SU-DHL-6 (cell line): ENCODE results near the gene SLC25A12.

Source experiments
- H2AFZ ChIP-seq: fragments of 200-600 bp; sonication (generic); 2 replicates; pipeline ENCODE4 v1.6.1; 2014; ENCODE audit warnings: low read depth, mild to moderate bottlenecking, moderate library complexity, mixed read lengths, antibody characterized with exemption, low read length; ENCODE audit not compliant: severe bottlenecking
- H3F3A ChIP-seq: fragments of 200-600 bp; shearing (Covaris generic); 2 replicates; pipeline ENCODE4 v1.6.0; 2016; ENCODE audit warnings: antibody characterized with exemption, mild to moderate bottlenecking; ENCODE audit not compliant: insufficient read depth
- H3K27ac ChIP-seq: fragments of 200-600 bp; sonication (generic); 2 replicates; pipeline ENCODE4 v1.5.1; 2016; ENCODE audit warnings: low read depth, mild to moderate bottlenecking, low read length, moderate library complexity, mixed read lengths
- H3K27me3 ChIP-seq: fragments of 200-600 bp; sonication (generic), shearing (Covaris generic); 2 replicates; pipeline ENCODE4 v1.6.0; 2014; ENCODE audit warnings: mild to moderate bottlenecking, low read length
- H3K36me3 ChIP-seq: fragments of 200-600 bp; sonication (generic); 2 replicates; pipeline ENCODE4 v1.6.1; 2014; ENCODE audit warnings: mild to moderate bottlenecking, low read length, mixed read lengths
- H3K4me2 ChIP-seq: fragments of 300-600, 200-600 bp; shearing (Covaris generic), sonication (generic); 2 replicates; pipeline ENCODE4 v1.6.0; 2014; ENCODE audit warnings: low read length, low read depth, mild to moderate bottlenecking; ENCODE audit not compliant: poor library complexity, severe bottlenecking
- H3K4me3 ChIP-seq: fragments of 200-600 bp; sonication (generic); 2 replicates; pipeline ENCODE4 v1.5.1; 2014; ENCODE audit warnings: antibody characterized with exemption, low read length, mild to moderate bottlenecking, mixed read lengths; ENCODE audit not compliant: insufficient read depth, poor library complexity, severe bottlenecking
- H3K79me2 ChIP-seq: fragments of 200-600 bp; sonication (generic); 2 replicates; pipeline ENCODE4 v1.6.1; 2014; ENCODE audit warnings: mild to moderate bottlenecking, low read length, moderate library complexity; ENCODE audit not compliant: insufficient read depth
- H3K9ac ChIP-seq: fragments of 200-600 bp; sonication (generic); 2 replicates; pipeline ENCODE4 v1.7.0; 2014; ENCODE audit warnings: mild to moderate bottlenecking, low read length
- H3K9me2 ChIP-seq: fragments of 200-600 bp; sonication (generic); replicated peaks from 2 replicates; pipeline ENCODE4 v1.6.1; 2014; ENCODE audit warnings: low read length; ENCODE audit not compliant: insufficient read depth
- H3K9me3 ChIP-seq: fragments of 200-600 bp; sonication (generic); 2 replicates; pipeline ENCODE4 v1.6.1; 2014; ENCODE audit warnings: low read length, mixed read lengths; ENCODE audit not compliant: insufficient read depth
- H4K20me1 ChIP-seq: fragments of 200-600 bp; sonication (generic); 2 replicates; pipeline ENCODE4 v1.6.1; 2014; ENCODE audit warnings: low read depth, mild to moderate bottlenecking, antibody characterized with exemption, low read length, moderate library complexity, mixed read lengths
- EZH2phosphoT487 ChIP-seq: fragments of 200-600 bp; sonication (generic), shearing (Covaris generic); conservative IDR thresholded peaks from 2 replicates; pipeline ENCODE4 v1.6.1; 2018; ENCODE audit warnings: mild to moderate bottlenecking, antibody characterized with exemption, low read length, moderate library complexity, mixed read lengths
- TF ChIP-seq, protein P1 (sequence below): fragments of 200-600 bp; sonication (generic); IDR thresholded peaks from one replicate; pipeline ENCODE4 v1.5.1; 2017; ENCODE audit warnings: antibody characterized with exemption, mild to moderate bottlenecking, low read length, moderate library complexity; ENCODE audit not compliant: insufficient read depth, poor library complexity, severe bottlenecking

SLC25A12 gene

GRCh38 chr2:171832489-171832888 lies 61.6 kb downstream of the SLC25A12 start:
- Histone ChIP-seq H3K27ac (no peak overlapping the region), H3K4me2 (no peak overlapping the region), H3K9me2 (no peaks in the 10 kb centered on the region), H3K4me3 (no peak overlapping the region), H3K36me3 (peaks cover 72% of the 10 kb centered on the region), H3K9ac (no peak overlapping the region), H3K79me2 (no peaks in the 10 kb centered on the region), H3F3A (no peaks in the 10 kb centered on the region), H3K27me3 (no peaks in the 10 kb centered on the region), H3K9me3 (peaks cover 23% of the 10 kb centered on the region; the same call in 1 of the 2 replicates), H2AFZ (no peak overlapping the region), H4K20me1 (no peaks in the 10 kb centered on the region)
- TF ChIP-seq, protein P1, sequence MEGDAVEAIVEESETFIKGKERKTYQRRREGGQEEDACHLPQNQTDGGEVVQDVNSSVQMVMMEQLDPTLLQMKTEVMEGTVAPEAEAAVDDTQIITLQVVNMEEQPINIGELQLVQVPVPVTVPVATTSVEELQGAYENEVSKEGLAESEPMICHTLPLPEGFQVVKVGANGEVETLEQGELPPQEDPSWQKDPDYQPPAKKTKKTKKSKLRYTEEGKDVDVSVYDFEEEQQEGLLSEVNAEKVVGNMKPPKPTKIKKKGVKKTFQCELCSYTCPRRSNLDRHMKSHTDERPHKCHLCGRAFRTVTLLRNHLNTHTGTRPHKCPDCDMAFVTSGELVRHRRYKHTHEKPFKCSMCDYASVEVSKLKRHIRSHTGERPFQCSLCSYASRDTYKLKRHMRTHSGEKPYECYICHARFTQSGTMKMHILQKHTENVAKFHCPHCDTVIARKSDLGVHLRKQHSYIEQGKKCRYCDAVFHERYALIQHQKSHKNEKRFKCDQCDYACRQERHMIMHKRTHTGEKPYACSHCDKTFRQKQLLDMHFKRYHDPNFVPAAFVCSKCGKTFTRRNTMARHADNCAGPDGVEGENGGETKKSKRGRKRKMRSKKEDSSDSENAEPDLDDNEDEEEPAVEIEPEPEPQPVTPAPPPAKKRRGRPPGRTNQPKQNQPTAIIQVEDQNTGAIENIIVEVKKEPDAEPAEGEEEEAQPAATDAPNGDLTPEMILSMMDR: no peak
- TF ChIP-seq EZH2phosphoT487: no peak

DNA sequence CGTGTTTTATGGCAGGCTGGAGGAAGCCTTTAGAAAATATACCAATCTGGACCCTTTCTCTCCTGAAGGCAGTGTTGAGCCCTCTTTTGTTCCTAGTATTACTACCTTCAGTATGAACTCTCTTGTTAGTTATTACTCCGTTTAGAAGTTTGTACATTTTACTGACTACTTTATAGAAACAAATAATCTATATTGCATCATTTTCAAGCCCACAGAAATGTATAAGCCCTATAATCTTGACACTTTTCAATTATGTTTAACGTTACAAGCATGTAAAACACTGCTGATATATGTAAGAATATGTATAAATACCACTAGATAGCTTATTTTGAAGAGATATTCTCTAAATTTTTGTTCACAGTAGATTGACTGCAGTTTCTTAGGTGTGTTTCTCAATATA lies 64.0 kb downstream of the SLC25A12 start:
- no peak overlapping the region for H3K27ac ChIP-seq
- peaks cover 23% of the 10 kb centered on the region; the same call in 1 of the 2 replicates for H3K9me3 ChIP-seq
- no peaks in the 10 kb centered on the region for H3F3A ChIP-seq
- H3K4me3 ChIP-seq: no peak overlapping the region
- no peaks in the 10 kb centered on the region for H3K79me2 ChIP-seq
- no peaks in the 10 kb centered on the region for H3K27me3 ChIP-seq
- H4K20me1 ChIP-seq: no peaks in the 10 kb centered on the region
- H3K9ac ChIP-seq: no peak overlapping the region
- no peaks in the 10 kb centered on the region for H3K9me2 ChIP-seq
- peaks cover 52% of the 10 kb centered on the region for H3K36me3 ChIP-seq
- H2AFZ ChIP-seq: no peak overlapping the region
- H3K4me2 ChIP-seq: no peak overlapping the region
- TF ChIP-seq EZH2phosphoT487: no peak
- TF ChIP-seq, protein P1: no peak

DNA sequence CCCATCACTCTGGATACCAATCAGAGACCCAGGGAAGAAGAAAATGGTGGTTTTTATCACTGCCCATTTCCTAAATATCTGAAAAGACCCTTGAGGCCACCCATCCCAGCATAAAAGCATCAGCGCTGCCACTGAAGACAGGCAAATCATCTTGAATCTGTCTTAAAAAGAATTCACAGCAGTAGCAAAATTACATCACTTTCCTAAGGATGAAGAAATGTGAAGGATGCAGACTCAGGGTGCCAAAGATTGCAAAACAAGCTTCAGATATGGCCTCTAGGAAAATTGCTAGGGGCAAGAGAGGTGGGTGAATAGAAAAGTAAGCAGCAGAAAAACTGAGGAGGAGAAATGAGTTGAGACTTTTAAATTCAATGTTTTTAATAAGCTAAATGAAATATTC lies 70.0 kb downstream of the SLC25A12 start:
- no peaks in the 10 kb centered on the region for H3F3A ChIP-seq
- H2AFZ ChIP-seq: no peak overlapping the region
- TF ChIP-seq, protein P1: no peak
- no peak for TF ChIP-seq EZH2phosphoT487
- H3K9ac ChIP-seq: no peak overlapping the region
- H3K27me3 ChIP-seq: no peaks in the 10 kb centered on the region
- no peaks in the 10 kb centered on the region for H3K9me3 ChIP-seq
- H3K9me2 ChIP-seq: no peaks in the 10 kb centered on the region
- no peak overlapping the region for H3K4me3 ChIP-seq
- peaks cover 12% of the 10 kb centered on the region for H3K36me3 ChIP-seq
- no peaks in the 10 kb centered on the region for H4K20me1 ChIP-seq
- H3K27ac ChIP-seq: no peak overlapping the region
- H3K79me2 ChIP-seq: no peaks in the 10 kb centered on the region
- no peak overlapping the region for H3K4me2 ChIP-seq
